T-cell (primary cell): ENCODE results near the gene CDH4. TPM values are rescaled to one million over a fixed set of nuclear protein-coding genes. Genes with fewer than 3 reads are reported as not detected.

ENCODE experiments used
- ATAC-seq, 4 experiments: fragments of 200-7000 bp in 3 of 4; fragments of 150-1000 bp in 1 of 4; cut with Tn5 transposase; replicated peaks in 1 of 4; 1 replicate in 3 of 4; 2 replicates in 1 of 4; pipeline ENCODE4 v1.10.0; 2021; ENCODE audit warnings: moderate library complexity in 3 of 4, mild to moderate bottlenecking in 2 of 4, moderate number of reproducible peaks in 1 of 4
- CTCF ChIA-PET, 2 donors: fragments of 300-600 bp; sonication (Branson Sonifier 250); formaldehyde crosslinking; loops; one replicate each; lab custom pipeline; 2022; ENCODE audit warnings: antibody characterized with exemption in 2 of 2; lab: Charles Lee
- POLR2A ChIA-PET, 2 donors: fragments of 300-600 bp; sonication (Branson Sonifier 250); formaldehyde crosslinking; loops; one replicate each; lab custom pipeline; 2022; ENCODE audit warnings: antibody characterized with exemption in 2 of 2; lab: Charles Lee
- DNase-seq, 35 experiments: peaks; one replicate each; pipeline versions ENCODE4 v3.0.0 to v3.0.0-alpha.2; 2013 to 2023
- H3K27ac ChIP-seq: one replicate; pipeline ENCODE4 v1.5.1; 2013; ENCODE audit warnings: low read length
- H3K27me3 ChIP-seq, 2 experiments: replicated peaks in 1 of 2; 1 replicate in 1 of 2; 2 replicates in 1 of 2; pipeline versions ENCODE4 v1.6.1 to v1.7.0; 2013; ENCODE audit warnings: low read length in 1 of 2, mixed read lengths in 1 of 2; ENCODE audit not compliant: control insufficient read depth in 2 of 2, insufficient read depth in 2 of 2; ENCODE audit errors: extremely low read depth in 1 of 2
- H3K36me3 ChIP-seq, 2 donors: 1 replicate in 1 of 2; 2 replicates in 1 of 2; pipeline versions ENCODE4 v1.6.1 to v1.7.0; 2013; ENCODE audit warnings: low read length in 1 of 2; ENCODE audit not compliant: control insufficient read depth in 2 of 2, insufficient read depth in 1 of 2; ENCODE audit errors: extremely low read depth in 1 of 2
- H3K4me1 ChIP-seq, 2 experiments: 1 replicate in 1 of 2; 2 replicates in 1 of 2; pipeline versions ENCODE4 v1.6.1 to v1.7.0; 2013; ENCODE audit warnings: low read length in 2 of 2, mixed read lengths in 1 of 2; ENCODE audit not compliant: insufficient read depth in 2 of 2, control insufficient read depth in 1 of 2; ENCODE audit errors: extremely low read depth in 1 of 2
- H3K4me3 ChIP-seq, 2 donors: 1 replicate in 1 of 2; 2 replicates in 1 of 2; pipeline versions ENCODE4 v1.5.1 to v1.7.0; 2013; ENCODE audit warnings: mild to moderate bottlenecking in 2 of 2, low read length in 1 of 2, moderate library complexity in 1 of 2; ENCODE audit not compliant: control insufficient read depth in 1 of 2; ENCODE audit errors: extremely low read depth in 1 of 2
- H3K9me3 ChIP-seq: 2 replicates; pipeline ENCODE4 v1.7.0; 2013
- H3K27ac Mint-ChIP-seq, 2 donors: one replicate each; pipeline ENCODE4 v1.8.0; 2020 to 2021; ENCODE audit warnings: mild to moderate bottlenecking in 2 of 2, mixed read lengths in 2 of 2
- H3K27me3 Mint-ChIP-seq, 2 donors: one replicate each; pipeline ENCODE4 v1.8.0; 2021 to 2022; ENCODE audit warnings: mixed read lengths in 2 of 2
- H3K36me3 Mint-ChIP-seq: one replicate; pipeline ENCODE4 v1.8.0; 2021; ENCODE audit warnings: mixed read lengths
- H3K4me1 Mint-ChIP-seq, 3 donors: one replicate each; pipeline ENCODE4 v1.8.0; 2020 to 2022; ENCODE audit warnings: mixed read lengths in 3 of 3, mild to moderate bottlenecking in 1 of 3
- H3K4me3 Mint-ChIP-seq, 3 donors: one replicate each; pipeline ENCODE4 v1.8.0; 2020 to 2022; ENCODE audit warnings: mild to moderate bottlenecking in 3 of 3, mixed read lengths in 3 of 3, moderate library complexity in 3 of 3
- H3K9me3 Mint-ChIP-seq, 3 donors: one replicate each; pipeline ENCODE4 v1.8.0; 2020 to 2022; ENCODE audit warnings: mixed read lengths in 3 of 3
- WGBS: methylation state at CpG from one replicate; pipeline ENCODE4 v1.1.5; 2013; ENCODE audit warnings: missing lambda C conversion rate; ENCODE audit not compliant: insufficient coverage; 5-methylcytosine and 5-hydroxymethylcytosine counted together
- total RNA-seq, 35 experiments: library from RNA in 6 of 35; stranded (reverse) in 6 of 35; fragments of 120-200 nt in 1 of 35; gene quantifications; one replicate each; pipeline versions ENCODE4 v1.2.1 to v1.2.4 and lab custom pipeline; 2013 to 2026

Gene CDH4
- total RNA-seq, 5 donors from 2014 or later (not counting 1 experiment from before 2014, with no cell fraction given) = 0.06 to 0.64 (median 0.14) TPM

GRCh38 chr20:61918548-61918947 lies 666.5 kb downstream of the CDH4 start:
- ChIA-PET POLR2A (no interaction called here), CTCF (no interaction called here)
- peaks cover 0 to 37% of the 10 kb centered on the region in 2 experiments for H3K27me3 ChIP-seq
- Mint-ChIP-seq H3K4me3 (no peak overlapping the region), H3K4me1 (no peaks in the 10 kb centered on the region), H3K9me3 (no peaks in the 10 kb centered on the region), H3K36me3 (no peaks in the 10 kb centered on the region), H3K27ac (no peak overlapping the region), H3K27me3 (peaks cover 10 to 12% of the 10 kb centered on the region in 2 donors)
- ATAC-seq (no peak), DNase-seq (no peak)
- WGBS = 93% methylated on average over 11 of the region's 12 CpGs
- H3K36me3 ChIP-seq = no peaks in the 10 kb centered on the region
- H3K4me1 ChIP-seq = no peaks in the 10 kb centered on the region
- H3K9me3 ChIP-seq = no peaks in the 10 kb centered on the region
- H3K27ac ChIP-seq = no peak overlapping the region
- no peak overlapping the region for H3K4me3 ChIP-seq

GRCh38 chr20:61919239-61919638 lies 667.2 kb downstream of the CDH4 start:
- Mint-ChIP-seq H3K36me3 (no peaks in the 10 kb centered on the region), H3K4me3 (no peak overlapping the region), H3K4me1 (no peaks in the 10 kb centered on the region), H3K27ac (no peak overlapping the region), H3K27me3 (peaks cover 8 to 12% of the 10 kb centered on the region in 2 donors), H3K9me3 (no peaks in the 10 kb centered on the region)
- CTCF ChIA-PET = no interaction called here
- POLR2A ChIA-PET = no interaction called here
- H3K36me3 ChIP-seq = no peaks in the 10 kb centered on the region
- 100% methylated on average over 6 of the region's 6 CpGs for WGBS
- H3K4me3 ChIP-seq = no peak overlapping the region
- DNase-seq (no peak), ATAC-seq (no peak)
- no peak overlapping the region for H3K27ac ChIP-seq
- H3K4me1 ChIP-seq = no peaks in the 10 kb centered on the region
- H3K27me3 ChIP-seq = peaks cover 0 to 31% of the 10 kb centered on the region in 2 experiments
- H3K9me3 ChIP-seq = no peaks in the 10 kb centered on the region

- Histone ChIP-seq H3K27me3 (peaks cover 0 to 31% of the 10 kb centered on the region in 2 experiments), H3K36me3 (no peaks in the 10 kb centered on the region), H3K4me1 (no peaks in the 10 kb centered on the region), H3K4me3 (no peak overlapping the region), H3K27ac (no peak overlapping the region), H3K9me3 (no peaks in the 10 kb centered on the region)
- DNase-seq (no peak), ATAC-seq (no peak)
- no peaks in the 10 kb centered on the region for H3K4me1 Mint-ChIP-seq
- H3K27ac Mint-ChIP-seq = no peak overlapping the region
- ChIA-PET CTCF (no interaction called here), POLR2A (no interaction called here)
- no peaks in the 10 kb centered on the region for H3K36me3 Mint-ChIP-seq
- H3K27me3 Mint-ChIP-seq = peaks cover 5 to 7% of the 10 kb centered on the region in 2 donors
- H3K4me3 Mint-ChIP-seq = no peak overlapping the region
- 87% methylated on average over 41 of the region's 42 CpGs for WGBS
- no peaks in the 10 kb centered on the region for H3K9me3 Mint-ChIP-seq
Measured at GRCh38 chr20:61919675-61920365, 667.8 kb downstream of the CDH4 start.

- ChIA-PET CTCF (no interaction called here), POLR2A (no interaction called here)
- H3K9me3 Mint-ChIP-seq = no peaks in the 10 kb centered on the region
- H3K4me3 Mint-ChIP-seq = no peak overlapping the region
- H3K36me3 ChIP-seq = no peaks in the 10 kb centered on the region
- no peak overlapping the region for H3K4me3 ChIP-seq
- H3K27me3 ChIP-seq = peaks cover 0 to 21% of the 10 kb centered on the region in 2 experiments
- H3K27me3 Mint-ChIP-seq = no peaks in the 10 kb centered on the region
- H3K4me1 ChIP-seq = no peaks in the 10 kb centered on the region
- ATAC-seq (no peak), DNase-seq (no peak)
- no peak overlapping the region for H3K27ac Mint-ChIP-seq
- H3K4me1 Mint-ChIP-seq = no peaks in the 10 kb centered on the region
- H3K36me3 Mint-ChIP-seq = no peaks in the 10 kb centered on the region
- H3K27ac ChIP-seq = no peak overlapping the region
- H3K9me3 ChIP-seq = no peaks in the 10 kb centered on the region
- WGBS = 95% methylated on average over 7 of the region's 8 CpGs
Measured at GRCh38 chr20:61922411-61922810, 670.4 kb downstream of the CDH4 start.

- Mint-ChIP-seq H3K27me3 (no peaks in the 10 kb centered on the region), H3K9me3 (no peaks in the 10 kb centered on the region)
Measured at GRCh38 chr20:61922936-61923335, 670.9 kb downstream of the CDH4 start.

GRCh38 chr20:61923371-61924166 lies 671.5 kb downstream of the CDH4 start:
- Mint-ChIP-seq H3K36me3 (no peaks in the 10 kb centered on the region), H3K9me3 (no peaks in the 10 kb centered on the region), H3K4me3 (no peak overlapping the region), H3K27ac (no peak overlapping the region), H3K4me1 (no peaks in the 10 kb centered on the region), H3K27me3 (no peaks in the 10 kb centered on the region)
- no peak overlapping the region for H3K4me3 ChIP-seq
- 86% methylated on average over 27 of the region's 28 CpGs for WGBS
- POLR2A ChIA-PET = no interaction called here
- no peak for ATAC-seq
- H3K27me3 ChIP-seq = peaks cover 0 to 16% of the 10 kb centered on the region in 2 experiments
- H3K4me1 ChIP-seq = no peaks in the 10 kb centered on the region
- CTCF ChIA-PET = no interaction called here
- no peaks in the 10 kb centered on the region for H3K9me3 ChIP-seq
- no peak for DNase-seq
- H3K27ac ChIP-seq = no peak overlapping the region
- H3K36me3 ChIP-seq = no peaks in the 10 kb centered on the region

More at GRCh38 chr20:61922936-61923335, 670.9 kb downstream of the CDH4 start:
- Histone ChIP-seq H3K9me3 (no peaks in the 10 kb centered on the region), H3K4me1 (no peaks in the 10 kb centered on the region), H3K27me3 (peaks cover 0 to 19% of the 10 kb centered on the region in 2 experiments), H3K27ac (no peak overlapping the region), H3K36me3 (no peaks in the 10 kb centered on the region), H3K4me3 (no peak overlapping the region)
- WGBS = 92% methylated on average over 2 of the region's 8 CpGs
- no peak overlapping the region for H3K4me3 Mint-ChIP-seq
- no peak for ATAC-seq
- ChIA-PET POLR2A (no interaction called here), CTCF (no interaction called here)
- no peak overlapping the region for H3K27ac Mint-ChIP-seq
- DNase-seq = no peak
- no peaks in the 10 kb centered on the region for H3K36me3 Mint-ChIP-seq
- no peaks in the 10 kb centered on the region for H3K4me1 Mint-ChIP-seq
